Body of pancreas (tissue), 4 donors: ENCODE measurements around the gene ARHGEF11. TPM values are rescaled to one million over a fixed set of nuclear protein-coding genes. Genes with fewer than 3 reads are reported as not detected.
A peak's percentile ranks its signal among the peaks of the same experiment; 100 is the strongest.

Experiments
- ATAC-seq: fragments of 150-250 bp; one replicate; pipeline ENCODE4 v1.9.1; 2016
- DNase-seq, 4 donors: peaks; one replicate each; pipeline ENCODE4 v3.0.0-alpha.2; 2019
- H3K27ac ChIP-seq, 4 donors: fragments of 200-600 bp; sonication (generic); 1 replicate in 3 of 4; 2 replicates in 1 of 4; pipeline versions ENCODE4 v1.5.1 to v1.6.1; 2016 to 2019; ENCODE audit warnings: mild to moderate bottlenecking in 1 of 4, mixed read lengths in 1 of 4, moderate library complexity in 1 of 4
- H3K27me3 ChIP-seq, 2 donors: fragments of 200-600 bp; sonication (generic); one replicate each; pipeline ENCODE4 v1.6.0; 2016; ENCODE audit warnings: mild to moderate bottlenecking in 1 of 2
- H3K36me3 ChIP-seq, 2 donors: fragments of 200-600 bp; sonication (generic); replicated peaks in 1 of 2; 2 replicates each; pipeline ENCODE4 v1.5.1; 2016; ENCODE audit warnings: low read depth in 2 of 2; ENCODE audit not compliant: insufficient read depth in 1 of 2
- H3K4me1 ChIP-seq: fragments of 200-600 bp; sonication (generic); one replicate; pipeline ENCODE4 v1.6.0; 2016
- H3K4me3 ChIP-seq, 2 donors: fragments of 200-600 bp; sonication (generic); 1 replicate in 1 of 2; 2 replicates in 1 of 2; pipeline ENCODE4 v1.5.1; 2016 to 2019
- H3K9me3 ChIP-seq, 3 donors: fragments of 200-600 bp; sonication (generic); 1 replicate in 2 of 3; 2 replicates in 1 of 3; pipeline ENCODE4 v1.5.1; 2016
- POLR2A ChIP-seq, 3 donors: fragments of 450-650 bp; IDR thresholded peaks; one replicate each; pipeline ENCODE4 v1.6.1; 2016; ENCODE audit warnings: antibody characterized with exemption in 3 of 3, mild to moderate bottlenecking in 2 of 3
- WGBS, 2 donors: methylation state at CpG; one replicate each; pipeline ENCODE4 v1.1.5; 2017; 5-methylcytosine and 5-hydroxymethylcytosine counted together
- intact Hi-C: fragments of 100-400 bp; cut with DNase I; formaldehyde crosslinking; loops from one replicate; pipeline ENCODE4 v1.15.1; 2023
- total RNA-seq, 2 donors: library from RNA; depleted of rRNA; stranded (reverse); fragments of >200 nt; gene quantifications; one replicate each; pipeline ENCODE4 v1.1.0, GENCODE V29; 2016
- TF ChIP-seq, protein P1 (sequence below), 7 experiments: fragments of 450-650 bp in 4 of 7; fragments of 200-600 bp in 3 of 7; sonication (generic) in 3 of 7; IDR thresholded peaks; one replicate each; pipeline ENCODE4 v1.5.1; 2016 to 2019; ENCODE audit warnings: antibody characterized with exemption in 7 of 7

Gene ARHGEF11, protein sequence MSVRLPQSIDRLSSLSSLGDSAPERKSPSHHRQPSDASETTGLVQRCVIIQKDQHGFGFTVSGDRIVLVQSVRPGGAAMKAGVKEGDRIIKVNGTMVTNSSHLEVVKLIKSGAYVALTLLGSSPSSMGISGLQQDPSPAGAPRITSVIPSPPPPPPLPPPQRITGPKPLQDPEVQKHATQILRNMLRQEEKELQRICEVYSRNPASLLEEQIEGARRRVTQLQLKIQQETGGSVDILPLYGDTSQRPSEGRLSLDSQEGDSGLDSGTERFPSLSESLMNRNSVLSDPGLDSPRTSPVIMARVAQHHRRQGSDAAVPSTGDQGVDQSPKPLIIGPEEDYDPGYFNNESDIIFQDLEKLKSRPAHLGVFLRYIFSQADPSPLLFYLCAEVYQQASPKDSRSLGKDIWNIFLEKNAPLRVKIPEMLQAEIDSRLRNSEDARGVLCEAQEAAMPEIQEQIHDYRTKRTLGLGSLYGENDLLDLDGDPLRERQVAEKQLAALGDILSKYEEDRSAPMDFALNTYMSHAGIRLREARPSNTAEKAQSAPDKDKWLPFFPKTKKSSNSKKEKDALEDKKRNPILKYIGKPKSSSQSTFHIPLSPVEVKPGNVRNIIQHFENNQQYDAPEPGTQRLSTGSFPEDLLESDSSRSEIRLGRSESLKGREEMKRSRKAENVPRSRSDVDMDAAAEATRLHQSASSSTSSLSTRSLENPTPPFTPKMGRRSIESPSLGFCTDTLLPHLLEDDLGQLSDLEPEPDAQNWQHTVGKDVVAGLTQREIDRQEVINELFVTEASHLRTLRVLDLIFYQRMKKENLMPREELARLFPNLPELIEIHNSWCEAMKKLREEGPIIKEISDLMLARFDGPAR (N-terminal part only)
- total RNA-seq = 10 to 100 TPM; 17.9 to 29.7 TPM

DNA sequence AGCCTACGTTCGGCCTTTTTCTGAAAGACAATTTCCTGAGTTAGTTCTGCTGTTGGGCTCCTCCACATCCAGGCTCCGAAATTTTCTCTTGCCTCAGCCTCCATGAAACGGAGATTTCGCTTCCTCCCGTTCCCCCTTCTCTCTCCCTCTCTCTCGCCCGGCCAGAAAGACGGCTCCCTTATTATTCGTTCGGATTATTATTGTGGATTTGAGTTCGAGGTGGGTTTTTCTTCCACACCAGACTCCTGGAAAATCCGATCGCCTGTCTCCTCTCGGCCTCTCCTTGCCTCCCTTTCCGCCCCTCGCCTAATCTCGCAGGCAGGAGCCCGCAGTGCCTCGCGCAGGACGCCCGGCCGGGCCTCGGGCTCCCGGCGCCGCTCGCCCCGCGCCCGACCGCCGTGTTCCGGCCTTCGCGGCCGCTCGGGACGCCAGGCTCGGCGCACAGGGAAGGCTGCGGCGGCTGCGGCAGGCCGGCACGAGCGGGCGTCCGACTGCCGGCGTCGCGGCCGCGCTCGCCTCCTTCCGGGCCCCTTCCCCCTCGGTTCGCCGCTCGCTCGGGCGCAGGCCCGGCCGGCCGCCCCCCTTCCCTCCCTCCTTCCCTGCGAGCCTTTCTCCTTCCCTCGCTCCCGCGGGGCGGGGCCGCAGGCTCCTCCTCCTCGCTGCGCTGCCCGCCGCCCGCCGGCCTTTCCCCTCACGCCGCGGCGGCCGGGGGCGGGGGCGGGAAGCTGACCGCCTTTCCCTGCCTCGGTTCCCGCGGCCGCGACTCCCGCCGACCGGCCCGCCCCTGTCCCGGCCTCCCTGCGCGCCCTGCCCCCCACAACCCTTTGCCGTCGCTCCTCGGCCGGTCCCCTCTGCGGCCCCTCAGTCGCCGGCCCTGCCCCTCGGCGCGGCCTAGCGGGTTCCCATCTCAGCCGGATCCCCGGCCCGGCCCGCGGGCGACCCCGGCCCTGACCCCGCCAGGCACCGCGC is at the start of gene ARHGEF11:
ARHGEF11 (minus strand) TSS at position 493 of the 969 bp plus-strand sequence. CDS start 1,412 bp downstream, outside the sequence.
- intact Hi-C loops = no loop called here
- ATAC-seq (peak; percentile 97), DNase-seq (peak; percentile 89 to 95 (median 92))
- H3K36me3 ChIP-seq = no peaks in the 10 kb centered on the region
- H3K4me3 ChIP-seq = peak within 1 kb of the TSS; percentile 24 to 40
- H3K4me1 ChIP-seq = peaks cover 47% of the 10 kb centered on the region
- no peaks in the 10 kb centered on the region for H3K9me3 ChIP-seq
- WGBS, 2 donors = 0% methylated on average over 42 to 92 of the region's 120 CpGs
- no peaks in the 10 kb centered on the region for H3K27me3 ChIP-seq
- TF ChIP-seq, protein P1, sequence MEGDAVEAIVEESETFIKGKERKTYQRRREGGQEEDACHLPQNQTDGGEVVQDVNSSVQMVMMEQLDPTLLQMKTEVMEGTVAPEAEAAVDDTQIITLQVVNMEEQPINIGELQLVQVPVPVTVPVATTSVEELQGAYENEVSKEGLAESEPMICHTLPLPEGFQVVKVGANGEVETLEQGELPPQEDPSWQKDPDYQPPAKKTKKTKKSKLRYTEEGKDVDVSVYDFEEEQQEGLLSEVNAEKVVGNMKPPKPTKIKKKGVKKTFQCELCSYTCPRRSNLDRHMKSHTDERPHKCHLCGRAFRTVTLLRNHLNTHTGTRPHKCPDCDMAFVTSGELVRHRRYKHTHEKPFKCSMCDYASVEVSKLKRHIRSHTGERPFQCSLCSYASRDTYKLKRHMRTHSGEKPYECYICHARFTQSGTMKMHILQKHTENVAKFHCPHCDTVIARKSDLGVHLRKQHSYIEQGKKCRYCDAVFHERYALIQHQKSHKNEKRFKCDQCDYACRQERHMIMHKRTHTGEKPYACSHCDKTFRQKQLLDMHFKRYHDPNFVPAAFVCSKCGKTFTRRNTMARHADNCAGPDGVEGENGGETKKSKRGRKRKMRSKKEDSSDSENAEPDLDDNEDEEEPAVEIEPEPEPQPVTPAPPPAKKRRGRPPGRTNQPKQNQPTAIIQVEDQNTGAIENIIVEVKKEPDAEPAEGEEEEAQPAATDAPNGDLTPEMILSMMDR (IDR thresholded peaks at IDR 0.05) = no peak
- peak; percentile 22 to 66 (median 49) for TF ChIP-seq POLR2A (IDR thresholded peaks at IDR 0.05)
- H3K27ac ChIP-seq = peak within 1 kb of the TSS; percentile 71 to 92 (median 87)

DNA sequence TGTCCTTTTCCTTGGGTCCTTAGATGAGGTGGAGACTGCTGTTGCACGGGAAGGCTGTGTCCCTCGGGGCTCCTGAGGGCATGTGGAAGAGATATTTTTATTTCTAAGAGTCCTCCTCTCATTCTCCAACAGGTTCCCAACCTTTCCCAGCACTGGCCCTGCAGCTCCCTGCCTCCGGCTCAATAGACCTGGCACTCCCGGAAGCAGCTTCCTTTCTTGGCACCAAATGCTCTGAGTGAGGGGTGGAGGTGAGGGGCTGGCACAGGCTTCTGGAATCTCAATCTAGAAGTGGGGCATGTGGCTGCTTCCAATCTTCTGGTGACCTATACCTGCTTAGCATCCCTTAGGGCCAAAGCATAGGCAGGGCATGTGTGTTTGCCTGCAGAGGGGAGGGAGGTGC is 49.5 kb upstream of the ARHGEF11 start:
- intact Hi-C loops = no loop called here
- 55 to 57% methylated on average over 4 of the region's 4 CpGs for WGBS, 2 donors
- no peaks in the 10 kb centered on the region for H3K27me3 ChIP-seq
- no peaks in the 10 kb centered on the region for H3K9me3 ChIP-seq
- no peaks in the 10 kb centered on the region for H3K36me3 ChIP-seq
- no peak for ATAC-seq
- no peak for DNase-seq
- no peaks in the 10 kb centered on the region for H3K4me1 ChIP-seq
- TF ChIP-seq POLR2A (IDR thresholded peaks at IDR 0.05) = no peak
- TF ChIP-seq, protein P1 (IDR thresholded peaks at IDR 0.05) = no peak
- no peak overlapping the region for H3K4me3 ChIP-seq
- H3K27ac ChIP-seq = no peak overlapping the region

DNA sequence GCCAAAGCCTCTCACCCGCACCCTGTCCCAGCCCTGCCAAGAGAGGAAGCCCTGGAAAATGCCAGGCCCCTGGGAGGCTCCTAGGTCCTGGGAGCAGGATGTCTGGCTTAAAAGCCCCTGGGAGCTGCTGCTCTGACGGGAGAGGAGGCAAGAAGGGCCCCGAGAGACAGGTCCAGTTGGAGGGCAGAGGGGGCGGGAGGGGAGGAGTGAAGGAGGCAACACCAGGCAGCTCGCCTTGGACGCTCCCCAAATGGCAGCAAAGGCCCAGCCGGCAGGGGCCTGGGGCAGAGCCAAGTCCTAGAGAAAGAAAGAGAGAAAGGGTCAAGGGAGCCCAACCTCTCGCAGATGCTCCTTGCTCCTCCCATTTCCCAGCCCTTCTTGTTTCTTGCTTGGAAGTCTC is 47.3 kb upstream of the ARHGEF11 start:
- WGBS, 2 donors = 56 to 74% methylated on average over 7 to 8 of the region's 8 CpGs
- peak in 3 of 4 donors; percentile 10 to 30 (median 29) for DNase-seq
- Histone ChIP-seq H3K4me3 (no peak overlapping the region), H3K36me3 (no peaks in the 10 kb centered on the region), H3K27ac (no peak overlapping the region), H3K27me3 (no peaks in the 10 kb centered on the region), H3K4me1 (no peaks in the 10 kb centered on the region), H3K9me3 (no peaks in the 10 kb centered on the region)
- ATAC-seq = no peak
- TF ChIP-seq POLR2A (IDR thresholded peaks at IDR 0.05) = no peak
- TF ChIP-seq, protein P1 (IDR thresholded peaks at IDR 0.05) = no peak
- intact Hi-C loops = no loop called here

DNA sequence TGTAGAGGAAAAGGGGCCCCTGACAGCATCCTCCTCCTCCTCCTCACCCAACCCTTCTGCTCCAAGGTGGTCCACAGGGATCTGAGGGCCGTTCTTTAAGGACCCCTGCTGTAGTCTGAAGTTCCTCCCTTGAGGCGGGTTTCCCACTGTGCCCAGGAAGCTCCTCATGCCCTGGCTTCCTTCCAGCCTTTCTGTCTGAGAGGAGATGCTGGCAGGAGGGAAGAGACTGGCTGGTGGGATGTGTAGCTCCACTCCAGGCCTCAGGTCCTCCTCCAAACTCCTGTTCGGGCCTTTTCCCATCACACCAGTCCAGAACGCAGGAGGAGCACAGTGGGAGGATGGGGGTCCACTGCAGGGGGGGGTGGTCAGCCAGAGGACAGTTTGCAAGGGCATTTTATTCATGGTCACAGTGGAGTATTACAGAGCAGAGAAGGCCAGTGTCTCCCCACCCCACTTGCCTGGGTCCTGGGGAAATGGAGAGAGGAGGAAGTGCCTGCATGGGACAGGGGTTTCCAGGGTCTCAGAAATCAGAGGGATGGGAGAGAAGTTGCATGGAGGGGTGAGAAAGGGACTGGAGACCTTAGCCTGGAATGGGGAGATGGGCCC is 46.2 kb upstream of the ARHGEF11 start:
- TF ChIP-seq, protein P1 (IDR thresholded peaks at IDR 0.05) = no peak
- TF ChIP-seq POLR2A (IDR thresholded peaks at IDR 0.05) = no peak
- 52 to 64% methylated on average over 4 of the region's 4 CpGs for WGBS, 2 donors
- no peak overlapping the region for H3K4me3 ChIP-seq
- DNase-seq = no peak
- H3K27me3 ChIP-seq = no peaks in the 10 kb centered on the region
- intact Hi-C loops = loop anchor here (2.0 kb wide), 1 partner anchor 63 kb away; no protein-coding TSS in a partner anchor
- H3K4me1 ChIP-seq = no peaks in the 10 kb centered on the region
- ATAC-seq = no peak
- H3K27ac ChIP-seq = no peak overlapping the region
- no peaks in the 10 kb centered on the region for H3K36me3 ChIP-seq
- no peaks in the 10 kb centered on the region for H3K9me3 ChIP-seq
